Cardiac muscle cell (in vitro differentiated cells and primary cell): ENCODE results near the gene THSD7A. TPM values are rescaled to one million over a fixed set of nuclear protein-coding genes. Genes with fewer than 3 reads are reported as not detected.
A peak's percentile ranks its signal among the peaks of the same experiment; 100 is the strongest.

Experiments used
- DNase-seq, 2 donors: peaks; one replicate each; pipeline versions ENCODE4 v3.0.0 to v3.0.0-alpha.2; 2010 to 2017; ENCODE audit warnings: low read depth in 1 of 2, low spot score in 1 of 2
- H3K27ac ChIP-seq: fragments of 200-600 bp; sonication (generic); 2 replicates; pipeline ENCODE4 v1.5.1; 2016
- H3K27me3 ChIP-seq: fragments of 200-600 bp; sonication (generic); 2 replicates; pipeline ENCODE4 v1.6.0; 2016; ENCODE audit warnings: control low read depth
- H3K36me3 ChIP-seq: fragments of 200-600 bp; sonication (generic); 2 replicates; pipeline ENCODE4 v1.5.1; 2016; ENCODE audit warnings: control low read depth
- H3K4me1 ChIP-seq: fragments of 200-600 bp; sonication (generic); 2 replicates; pipeline ENCODE4 v1.8.1; 2017; ENCODE audit warnings: low read depth, mild to moderate bottlenecking, mixed run types
- H3K4me3 ChIP-seq: fragments of 200-600 bp; sonication (generic); 2 replicates; pipeline ENCODE4 v1.5.1; 2016; ENCODE audit warnings: mild to moderate bottlenecking
- H3K9me3 ChIP-seq: fragments of 200-600 bp; sonication (generic); 2 replicates; pipeline ENCODE4 v1.5.1; 2017; ENCODE audit warnings: low read depth, mild to moderate bottlenecking, control low read depth
- CTCF ChIP-seq: IDR thresholded peaks from 2 replicates; pipeline ENCODE4 v1.5.1; 2012; ENCODE audit warnings: low read depth, mild to moderate bottlenecking, low read length
- polyA plus RNA-seq: library from polyadenylated mRNA; unstranded; fragments of >200 nt; fragmentation: Nextera tagmentation; extraction: Ambion mirVana; gene quantifications from 2 replicates; pipeline ENCODE4 v1.2.1, GENCODE V29; 2016
- total RNA-seq: library from RNA; depleted of rRNA; stranded (reverse); fragments of >200 nt; gene quantifications from 2 replicates; pipeline ENCODE4 v1.2.3, GENCODE V29; 2016

THSD7A gene
- total and polyA plus RNA-seq, 2 experiments from 2014 or later = 1.5 to 3.7 TPM

DNA sequence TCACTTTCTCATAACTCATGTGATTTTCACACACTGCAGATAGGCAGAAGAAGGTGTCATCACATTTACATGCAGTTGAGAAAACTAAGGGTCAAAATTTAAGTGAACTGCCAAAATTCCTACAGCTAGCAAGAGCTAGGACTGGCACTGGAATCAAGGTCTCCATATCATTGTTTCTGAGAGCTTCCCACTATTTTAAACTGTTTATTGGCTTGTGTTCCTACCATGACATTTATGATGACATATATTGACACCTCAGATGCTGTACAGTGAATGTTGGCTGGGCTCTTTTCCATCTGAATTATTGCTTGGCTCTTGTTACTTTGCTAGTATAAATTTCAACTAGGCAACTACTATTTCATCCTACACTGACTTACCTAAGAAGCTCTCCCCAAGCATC, 2.0 kb downstream of the THSD7A start:
- TF ChIP-seq CTCF = no peak
- Histone ChIP-seq H3K27me3 (peaks cover 7% of the 10 kb centered on the region), H3K27ac (no peak overlapping the region), H3K4me3 (peak overlapping the region; percentile 77), H3K9me3 (no peaks in the 10 kb centered on the region), H3K4me1 (no peaks in the 10 kb centered on the region), H3K36me3 (no peaks in the 10 kb centered on the region)
- DNase-seq = no peak

GRCh38 chr7:11819947-11820346, 12.1 kb downstream of the THSD7A start:
- no peaks in the 10 kb centered on the region for H3K4me1 ChIP-seq
- no peaks in the 10 kb centered on the region for H3K9me3 ChIP-seq
- no peak overlapping the region for H3K4me3 ChIP-seq
- H3K27me3 ChIP-seq = no peaks in the 10 kb centered on the region
- no peaks in the 10 kb centered on the region for H3K36me3 ChIP-seq
- no peak overlapping the region for H3K27ac ChIP-seq
- TF ChIP-seq CTCF = no peak
- DNase-seq = no peak

DNA sequence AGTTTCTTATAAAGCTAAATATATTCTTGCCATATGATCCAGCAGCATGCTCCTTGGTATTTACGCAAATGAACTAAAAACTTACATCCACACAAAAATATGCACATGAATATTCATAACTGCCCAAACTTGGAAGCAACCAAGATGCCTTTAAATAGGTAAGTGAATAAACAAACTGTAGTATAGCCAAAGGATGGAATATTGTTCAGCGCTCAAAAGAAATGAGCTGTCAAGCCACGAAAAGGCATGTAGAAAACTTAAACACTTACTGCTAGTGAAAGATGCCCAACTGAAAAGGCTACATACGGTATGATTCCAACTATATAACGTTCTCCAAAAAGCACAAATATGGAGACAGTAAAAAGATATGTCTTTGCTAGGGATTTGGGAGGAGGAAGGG, 12.7 kb downstream of the THSD7A start:
- Histone ChIP-seq H3K4me3 (no peak overlapping the region), H3K4me1 (no peaks in the 10 kb centered on the region), H3K9me3 (no peaks in the 10 kb centered on the region), H3K27me3 (no peaks in the 10 kb centered on the region), H3K27ac (no peak overlapping the region), H3K36me3 (no peaks in the 10 kb centered on the region)
- TF ChIP-seq CTCF = no peak
- DNase-seq = no peak

GRCh38 chr7:11818281-11818680, 13.7 kb downstream of the THSD7A start:
- no peak for DNase-seq
- no peaks in the 10 kb centered on the region for H3K9me3 ChIP-seq
- H3K4me3 ChIP-seq = no peak overlapping the region
- H3K36me3 ChIP-seq = no peaks in the 10 kb centered on the region
- no peaks in the 10 kb centered on the region for H3K4me1 ChIP-seq
- H3K27me3 ChIP-seq = no peaks in the 10 kb centered on the region
- no peak for TF ChIP-seq CTCF
- H3K27ac ChIP-seq = no peak overlapping the region

DNA sequence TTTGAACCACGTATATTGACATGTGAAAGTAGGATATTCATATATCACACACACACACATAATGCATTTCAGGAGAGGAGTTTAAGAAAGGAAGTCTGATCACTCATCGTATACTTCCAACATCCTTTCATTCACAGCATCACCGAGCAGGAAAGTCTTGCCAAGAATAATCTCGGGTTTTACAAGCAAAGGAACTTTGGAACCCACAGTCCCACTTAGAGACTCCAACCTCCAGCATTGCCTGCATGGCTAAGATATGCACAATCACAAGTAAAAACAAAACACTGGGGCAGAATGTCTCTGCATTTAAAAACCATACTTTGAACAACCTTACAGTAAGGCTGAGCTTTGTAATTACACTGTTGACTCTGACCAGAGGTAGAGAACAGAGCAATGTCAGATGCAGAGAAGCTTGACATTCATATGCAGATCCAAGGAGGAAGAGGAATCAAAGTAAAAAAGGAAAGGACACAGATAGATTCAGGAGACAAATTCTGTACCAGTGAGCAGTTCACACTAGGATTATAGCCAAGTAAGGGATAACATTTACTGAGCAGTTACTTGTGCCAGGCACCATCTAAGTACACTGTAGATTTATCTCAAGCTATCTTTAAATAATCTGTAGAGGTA, 14.8 kb downstream of the THSD7A start:
- TF ChIP-seq CTCF = no peak
- Histone ChIP-seq H3K27ac (no peak overlapping the region), H3K9me3 (no peaks in the 10 kb centered on the region), H3K4me3 (no peak overlapping the region), H3K4me1 (no peaks in the 10 kb centered on the region), H3K36me3 (no peaks in the 10 kb centered on the region), H3K27me3 (no peaks in the 10 kb centered on the region)
- peak in 1 of 2 donors; percentile 40 for DNase-seq

GRCh38 chr7:11811709-11812108, 20.3 kb downstream of the THSD7A start:
- Histone ChIP-seq H3K4me1 (peaks cover 4% of the 10 kb centered on the region), H3K27me3 (no peaks in the 10 kb centered on the region), H3K4me3 (no peak overlapping the region), H3K27ac (no peak overlapping the region), H3K36me3 (no peaks in the 10 kb centered on the region), H3K9me3 (no peaks in the 10 kb centered on the region)
- no peak for TF ChIP-seq CTCF
- no peak for DNase-seq
